Measurements from ENCODE around the gene ZNF419. TPM values are rescaled to one million over a fixed set of nuclear protein-coding genes. Genes with fewer than 3 reads are reported as not detected.

The ZNF419 gene
- polyA plus RNA-seq, 1 of the 3 experiments (the other 2 are of a cell fraction): 7.8 TPM

DNA sequence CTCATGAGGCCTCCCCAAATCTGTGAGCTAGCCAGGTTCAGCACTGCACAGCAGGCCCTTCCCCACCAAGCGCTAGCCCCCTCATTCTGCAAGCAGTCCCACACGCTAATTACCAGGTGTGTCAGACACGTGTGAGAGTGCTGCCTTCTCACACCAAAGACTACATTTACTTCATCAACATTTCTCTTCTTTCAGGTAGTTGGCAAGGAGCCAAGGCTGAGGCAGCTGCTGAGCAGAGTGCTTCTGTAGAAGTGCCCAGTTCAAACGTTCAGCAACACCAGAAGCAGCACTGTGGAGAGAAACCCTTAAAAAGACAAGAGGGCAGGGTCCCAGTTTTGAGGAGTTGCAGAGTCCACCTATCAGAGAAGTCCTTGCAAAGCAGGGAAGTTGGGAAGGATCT is 18.6 kb downstream of the ZNF419 start (continued):
- TF ChIP-seq SIN3A (IDR thresholded peaks at IDR 0.05; ENCODE audit: borderline replicate concordance, low read depth, low read length) (no peak), MXI1 (IDR thresholded peaks at IDR 0.05; ENCODE audit: low read depth, low read length) (no peak), POLR2AphosphoS5 (IDR thresholded peaks at IDR 0.05; ENCODE audit: low read depth, low read length) (no peak), EP300 (IDR thresholded peaks at IDR 0.05; ENCODE audit: borderline replicate concordance in 1 of 2, low read depth in 1 of 2, low read length in 1 of 2) (no peak), NRF1 (IDR thresholded peaks at IDR 0.05; ENCODE audit: low read depth, low read length) (no peak), TCF12 (IDR thresholded peaks at IDR 0.05) (no peak), FOXM1 (IDR thresholded peaks at IDR 0.05; ENCODE audit: low read depth) (no peak), RCOR1 (IDR thresholded peaks at IDR 0.05; ENCODE audit: low read length) (no peak)
- TF ChIP-seq, protein P1, sequence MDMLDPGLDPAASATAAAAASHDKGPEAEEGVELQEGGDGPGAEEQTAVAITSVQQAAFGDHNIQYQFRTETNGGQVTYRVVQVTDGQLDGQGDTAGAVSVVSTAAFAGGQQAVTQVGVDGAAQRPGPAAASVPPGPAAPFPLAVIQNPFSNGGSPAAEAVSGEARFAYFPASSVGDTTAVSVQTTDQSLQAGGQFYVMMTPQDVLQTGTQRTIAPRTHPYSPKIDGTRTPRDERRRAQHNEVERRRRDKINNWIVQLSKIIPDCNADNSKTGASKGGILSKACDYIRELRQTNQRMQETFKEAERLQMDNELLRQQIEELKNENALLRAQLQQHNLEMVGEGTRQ (IDR thresholded peaks at IDR 0.05; ENCODE audit: borderline replicate concordance, low read depth, low read length): no peak

DNA sequence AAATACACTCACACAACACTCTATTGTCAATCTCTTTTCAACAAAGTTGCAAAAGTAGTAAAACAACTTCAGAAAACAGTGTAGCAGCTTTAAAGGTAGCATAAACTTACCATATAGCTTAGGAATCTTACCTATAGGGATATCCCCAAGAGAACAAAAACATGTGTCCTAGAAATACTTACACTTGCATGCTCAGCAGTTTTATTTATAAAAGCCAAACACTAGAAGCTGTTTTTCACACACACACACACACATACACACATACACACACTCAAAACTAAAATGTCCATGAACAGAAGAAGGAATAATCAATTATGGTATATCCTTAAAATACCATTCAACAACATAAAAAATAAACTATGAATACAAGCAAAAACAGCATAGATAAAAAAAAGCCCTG is 23.9 kb downstream of the ZNF419 start:
- H3K27ac ChIP-seq (ENCODE audit: low read depth in 2 of 2, low read length in 1 of 2): no peak overlapping the region
- no peak overlapping the region for H3K4me2 ChIP-seq
- CTCF ChIA-PET: no interaction called here
- H4K20me1 ChIP-seq (ENCODE audit: insufficient read depth): no peaks in the 10 kb centered on the region
- DNase-seq: no peak
- H2AFZ ChIP-seq (ENCODE audit: low read depth): no peak overlapping the region
- peaks cover 27% of the 10 kb centered on the region for H3K9me3 ChIP-seq
- POLR2A ChIA-PET: no interaction called here
- no peaks in the 10 kb centered on the region for H3K27me3 ChIP-seq (ENCODE audit: insufficient read depth)
- H3F3A ChIP-seq (replicated peaks; ENCODE audit: insufficient read depth): peaks cover 13% of the 10 kb centered on the region
- TF ChIP-seq NRF1 (IDR thresholded peaks at IDR 0.05; ENCODE audit: low read depth, low read length): no peak
- TF ChIP-seq SIN3A (IDR thresholded peaks at IDR 0.05; ENCODE audit: borderline replicate concordance, low read depth, low read length): no peak
- TF ChIP-seq JUND (IDR thresholded peaks at IDR 0.05): no peak
- TF ChIP-seq POLR2AphosphoS5 (IDR thresholded peaks at IDR 0.05; ENCODE audit: low read depth, low read length): no peak
- TF ChIP-seq SMC3 (IDR thresholded peaks at IDR 0.05; ENCODE audit: low read depth, low read length): no peak
- no peak for TF ChIP-seq GATA2 (CRISPR knock-in tag; IDR thresholded peaks at IDR 0.05)
- TF ChIP-seq, protein P2, sequence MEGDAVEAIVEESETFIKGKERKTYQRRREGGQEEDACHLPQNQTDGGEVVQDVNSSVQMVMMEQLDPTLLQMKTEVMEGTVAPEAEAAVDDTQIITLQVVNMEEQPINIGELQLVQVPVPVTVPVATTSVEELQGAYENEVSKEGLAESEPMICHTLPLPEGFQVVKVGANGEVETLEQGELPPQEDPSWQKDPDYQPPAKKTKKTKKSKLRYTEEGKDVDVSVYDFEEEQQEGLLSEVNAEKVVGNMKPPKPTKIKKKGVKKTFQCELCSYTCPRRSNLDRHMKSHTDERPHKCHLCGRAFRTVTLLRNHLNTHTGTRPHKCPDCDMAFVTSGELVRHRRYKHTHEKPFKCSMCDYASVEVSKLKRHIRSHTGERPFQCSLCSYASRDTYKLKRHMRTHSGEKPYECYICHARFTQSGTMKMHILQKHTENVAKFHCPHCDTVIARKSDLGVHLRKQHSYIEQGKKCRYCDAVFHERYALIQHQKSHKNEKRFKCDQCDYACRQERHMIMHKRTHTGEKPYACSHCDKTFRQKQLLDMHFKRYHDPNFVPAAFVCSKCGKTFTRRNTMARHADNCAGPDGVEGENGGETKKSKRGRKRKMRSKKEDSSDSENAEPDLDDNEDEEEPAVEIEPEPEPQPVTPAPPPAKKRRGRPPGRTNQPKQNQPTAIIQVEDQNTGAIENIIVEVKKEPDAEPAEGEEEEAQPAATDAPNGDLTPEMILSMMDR (IDR thresholded peaks at IDR 0.05): no peak
- no peak for TF ChIP-seq FOXJ3 (CRISPR knock-in tag; IDR thresholded peaks at IDR 0.05)
- no peak for TF ChIP-seq RFX5 (IDR thresholded peaks at IDR 0.05; ENCODE audit: low read length)
- no peak for TF ChIP-seq GABPA (IDR thresholded peaks at IDR 0.05; ENCODE audit: low read depth)
- TF ChIP-seq FOXM1 (IDR thresholded peaks at IDR 0.05; ENCODE audit: low read depth): no peak
- TF ChIP-seq TCF12 (IDR thresholded peaks at IDR 0.05): no peak
- no peak for TF ChIP-seq YY1 (IDR thresholded peaks at IDR 0.05; ENCODE audit: low read depth)
- no peak for TF ChIP-seq TEAD4 (IDR thresholded peaks at IDR 0.05; ENCODE audit: borderline replicate concordance, insufficient read depth)
- TF ChIP-seq MXI1 (IDR thresholded peaks at IDR 0.05; ENCODE audit: low read depth, low read length): no peak
- no peak for TF ChIP-seq EP300 (IDR thresholded peaks at IDR 0.05; ENCODE audit: borderline replicate concordance in 1 of 2, low read depth in 1 of 2, low read length in 1 of 2)
- TF ChIP-seq, protein P3, sequence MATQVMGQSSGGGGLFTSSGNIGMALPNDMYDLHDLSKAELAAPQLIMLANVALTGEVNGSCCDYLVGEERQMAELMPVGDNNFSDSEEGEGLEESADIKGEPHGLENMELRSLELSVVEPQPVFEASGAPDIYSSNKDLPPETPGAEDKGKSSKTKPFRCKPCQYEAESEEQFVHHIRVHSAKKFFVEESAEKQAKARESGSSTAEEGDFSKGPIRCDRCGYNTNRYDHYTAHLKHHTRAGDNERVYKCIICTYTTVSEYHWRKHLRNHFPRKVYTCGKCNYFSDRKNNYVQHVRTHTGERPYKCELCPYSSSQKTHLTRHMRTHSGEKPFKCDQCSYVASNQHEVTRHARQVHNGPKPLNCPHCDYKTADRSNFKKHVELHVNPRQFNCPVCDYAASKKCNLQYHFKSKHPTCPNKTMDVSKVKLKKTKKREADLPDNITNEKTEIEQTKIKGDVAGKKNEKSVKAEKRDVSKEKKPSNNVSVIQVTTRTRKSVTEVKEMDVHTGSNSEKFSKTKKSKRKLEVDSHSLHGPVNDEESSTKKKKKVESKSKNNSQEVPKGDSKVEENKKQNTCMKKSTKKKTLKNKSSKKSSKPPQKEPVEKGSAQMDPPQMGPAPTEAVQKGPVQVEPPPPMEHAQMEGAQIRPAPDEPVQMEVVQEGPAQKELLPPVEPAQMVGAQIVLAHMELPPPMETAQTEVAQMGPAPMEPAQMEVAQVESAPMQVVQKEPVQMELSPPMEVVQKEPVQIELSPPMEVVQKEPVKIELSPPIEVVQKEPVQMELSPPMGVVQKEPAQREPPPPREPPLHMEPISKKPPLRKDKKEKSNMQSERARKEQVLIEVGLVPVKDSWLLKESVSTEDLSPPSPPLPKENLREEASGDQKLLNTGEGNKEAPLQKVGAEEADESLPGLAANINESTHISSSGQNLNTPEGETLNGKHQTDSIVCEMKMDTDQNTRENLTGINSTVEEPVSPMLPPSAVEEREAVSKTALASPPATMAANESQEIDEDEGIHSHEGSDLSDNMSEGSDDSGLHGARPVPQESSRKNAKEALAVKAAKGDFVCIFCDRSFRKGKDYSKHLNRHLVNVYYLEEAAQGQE (IDR thresholded peaks at IDR 0.05; ENCODE audit: low read depth, low read length): no peak
- TF ChIP-seq, protein P1 (IDR thresholded peaks at IDR 0.05; ENCODE audit: borderline replicate concordance, low read depth, low read length): no peak
- TF ChIP-seq ELF1 (IDR thresholded peaks at IDR 0.05): no peak
- H3K9ac ChIP-seq: no peak overlapping the region
- H3K79me2 ChIP-seq (ENCODE audit: insufficient read depth): no peaks in the 10 kb centered on the region
- no peaks in the 10 kb centered on the region for H3K4me1 ChIP-seq (ENCODE audit: control insufficient read depth in 1 of 2, insufficient read depth in 2 of 2, low read depth in 1 of 2, low read length in 1 of 2)
- H3K4me3 ChIP-seq (ENCODE audit: low read depth in 2 of 2, low read length in 1 of 2): no peak overlapping the region
- H3K9me2 ChIP-seq: no peaks in the 10 kb centered on the region
- peaks cover 28 to 69% of the 10 kb centered on the region in 2 experiments for H3K36me3 ChIP-seq (replicated peaks in 1 of 2; ENCODE audit: control insufficient read depth in 1 of 2, insufficient read depth in 2 of 2, low read length in 1 of 2)

Data from SK-N-SH (cell line).